Nasal cavity respiratory epithelium epithelial cell of viscerocranial mucosa (primary cell): ENCODE measurements around the gene ARGFX. TPM values are rescaled to one million over a fixed set of nuclear protein-coding genes. Genes with fewer than 3 reads are reported as not detected.

Experiments used
- total RNA-seq: library from RNA; depleted of rRNA; stranded (reverse); fragments of >200 nt; gene quantifications from 2 replicates; pipeline ENCODE4 v1.2.3, GENCODE V29; 2014

The ARGFX gene
- total RNA-seq, result not detected in 2 replicates

GRCh38 chr3:121567649-121568048, at the start of gene ARGFX:
TSS of gene ARGFX (plus strand) at chr3:121567949. CDS start at chr3:121570714, 2,765 bp downstream.

DNA sequence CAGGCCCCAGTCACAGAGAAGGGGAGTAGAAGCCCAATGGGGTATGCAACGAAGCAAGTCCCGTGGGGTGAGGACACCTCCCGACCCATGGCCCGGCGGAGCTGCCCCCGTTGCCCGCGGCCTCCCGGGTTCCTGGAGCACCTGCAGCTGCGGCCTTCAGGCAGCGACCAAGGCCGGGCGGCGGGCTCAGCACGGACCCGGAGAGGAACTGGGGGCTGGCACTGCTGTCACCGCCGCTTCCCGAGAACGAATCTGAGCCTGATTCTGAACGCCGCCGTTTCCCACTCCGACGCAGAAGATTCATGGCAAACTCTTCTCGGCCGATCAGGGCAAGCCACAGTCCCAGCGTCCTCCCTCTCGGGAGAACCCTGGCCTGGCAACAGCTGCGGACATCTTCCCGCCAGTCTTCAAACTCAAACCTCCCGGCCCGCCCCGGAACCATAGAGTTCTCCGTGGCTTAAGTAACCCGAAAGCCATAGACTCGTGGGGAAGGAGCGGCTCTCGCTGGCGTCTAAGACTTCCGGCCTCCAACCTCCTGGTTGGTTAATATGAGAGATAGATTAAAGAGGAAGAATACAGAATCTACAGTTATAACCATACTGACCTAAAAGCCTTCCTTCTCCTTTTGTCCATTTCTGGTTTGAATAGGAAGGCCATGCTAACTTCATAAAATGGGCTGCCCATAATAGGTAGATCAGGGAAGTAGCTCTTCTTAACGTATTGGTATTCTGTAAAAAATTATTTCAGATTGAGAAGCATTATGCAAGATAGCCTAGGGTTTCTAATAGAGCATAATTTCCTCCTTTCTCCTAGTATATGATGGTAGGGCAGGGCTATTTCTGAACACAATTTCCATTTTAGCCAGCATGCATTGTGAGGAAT, 21.9 kb upstream of the ARGFX start, which contains the start of gene POLQ:
POLQ (minus strand) TSS at position 415 of the 882 bp plus-strand sequence; CDS start at position 304, 111 bp downstream.

GRCh38 chr3:121592856-121593702, 25.3 kb downstream of the ARGFX start, which contains the start of gene FBXO40:
TSS of gene FBXO40 (plus strand) at chr3:121593379. CDS start at chr3:121620576, 27,197 bp downstream.

Other genes with a start within 250 kb of the ARGFX start
- gene POLQ, start 22.0 kb upstream of the ARGFX start, total RNA-seq, result 0.50 and 1.0 TPM in 2 replicates
- not detected in 2 replicates for gene FBXO40, start 25.4 kb downstream of the ARGFX start, total RNA-seq
- 3.8 and 29.3 TPM in 2 replicates for gene HCLS1, start 93.0 kb downstream of the ARGFX start, total RNA-seq
- gene GOLGB1, start 181.8 kb downstream of the ARGFX start, total RNA-seq, result 48.2 and 83.6 TPM in 2 replicates